Measurements from ENCODE around the gene FADS6. TPM values are rescaled to one million over a fixed set of nuclear protein-coding genes. Genes with fewer than 3 reads are reported as not detected.

FADS6 gene
- total RNA-seq, 2 donors from 2014 or later: not detected

GRCh38 chr17:74868251-74868907, 25.1 kb downstream of the FADS6 start:
- no peaks in the 10 kb centered on the region for H3K27me3 ChIP-seq (replicated peaks; ENCODE audit: insufficient read depth)
- no peaks in the 10 kb centered on the region for H3K36me3 ChIP-seq
- no peak overlapping the region for H3K27ac ChIP-seq
- 81% methylated on average over 12 of the region's 12 CpGs for WGBS
- intact Hi-C loops (cut with DNase I): no loop called here
- no peak for TF ChIP-seq CTCF (IDR thresholded peaks at IDR 0.05)
- no peak for TF ChIP-seq POLR2A (IDR thresholded peaks at IDR 0.05)
- TF ChIP-seq POLR2AphosphoS5 (IDR thresholded peaks at IDR 0.05): no peak
- no peaks in the 10 kb centered on the region for H3K9me3 ChIP-seq
- no peak for DNase-seq (ENCODE audit: low spot score)
- H3K4me3 ChIP-seq: no peak overlapping the region
- no peaks in the 10 kb centered on the region for H3K4me1 ChIP-seq (replicated peaks)

DNA sequence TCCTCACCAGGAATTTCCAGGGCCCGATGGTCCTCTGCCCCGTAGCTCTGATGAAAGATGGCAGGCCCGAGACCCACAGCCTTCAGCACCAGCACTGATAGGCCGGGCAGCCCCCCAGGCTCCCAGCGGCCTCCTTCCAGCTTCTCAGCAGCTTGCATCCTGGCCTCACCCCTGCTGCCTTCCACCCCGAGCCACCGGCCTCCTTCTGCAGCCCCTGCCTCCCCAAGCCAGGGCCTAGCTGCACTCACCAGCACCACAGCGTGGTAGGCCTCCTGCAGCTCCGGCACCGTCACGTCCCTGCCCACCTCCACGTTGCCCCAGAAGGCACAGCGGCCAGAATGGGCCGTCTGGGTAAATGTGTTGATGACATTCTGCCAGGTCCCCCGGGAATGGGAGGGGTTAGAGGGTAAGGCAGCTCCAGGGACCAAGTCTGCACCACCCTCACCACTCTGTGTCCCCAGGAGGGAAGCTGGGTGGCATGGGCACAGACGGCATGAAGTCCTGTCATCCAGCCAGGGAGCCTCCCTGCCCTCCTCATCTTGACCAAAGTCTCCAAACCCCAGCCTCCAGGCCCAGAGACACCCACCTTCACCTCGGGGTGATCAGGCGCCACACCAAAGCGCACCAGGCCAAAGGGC, 27.1 kb downstream of the FADS6 start:
- intact Hi-C loops (cut with DNase I): loop anchor here (2.0 kb wide), 1 partner anchor 122 kb away; no protein-coding TSS in a partner anchor
- no peak for DNase-seq (ENCODE audit: low spot score)
- 80% methylated on average over 19 of the region's 19 CpGs for WGBS

GRCh38 chr17:74865504-74866197, 27.8 kb downstream of the FADS6 start:
- Histone ChIP-seq H3K27me3 (replicated peaks; ENCODE audit: insufficient read depth) (peaks cover 7% of the 10 kb centered on the region), H3K4me1 (replicated peaks) (peaks cover 6% of the 10 kb centered on the region), H3K9me3 (no peaks in the 10 kb centered on the region), H3K36me3 (no peaks in the 10 kb centered on the region), H3K27ac (no peak overlapping the region), H3K4me3 (no peak overlapping the region)
- TF ChIP-seq POLR2AphosphoS5 (IDR thresholded peaks at IDR 0.05) (no peak), POLR2A (IDR thresholded peaks at IDR 0.05) (no peak), CTCF (IDR thresholded peaks at IDR 0.05) (no peak)
- WGBS: 74% methylated on average over 19 of the region's 19 CpGs
- DNase-seq (ENCODE audit: low spot score): no peak
- intact Hi-C loops (cut with DNase I): loop anchor here (1.0 to 2.0 kb wide), 2 partner anchors 74 to 121 kb away; no protein-coding TSS in a partner anchor

More for the DNA sequence above, 27.1 kb downstream of the FADS6 start:
- Histone ChIP-seq H3K36me3 (no peaks in the 10 kb centered on the region), H3K4me3 (no peak overlapping the region), H3K27me3 (replicated peaks; ENCODE audit: insufficient read depth) (peaks cover under 1% of the 10 kb centered on the region), H3K27ac (no peak overlapping the region), H3K9me3 (no peaks in the 10 kb centered on the region), H3K4me1 (replicated peaks) (no peaks in the 10 kb centered on the region)
- TF ChIP-seq POLR2AphosphoS5 (IDR thresholded peaks at IDR 0.05) (no peak), CTCF (IDR thresholded peaks at IDR 0.05) (no peak), POLR2A (IDR thresholded peaks at IDR 0.05) (no peak)

DNA sequence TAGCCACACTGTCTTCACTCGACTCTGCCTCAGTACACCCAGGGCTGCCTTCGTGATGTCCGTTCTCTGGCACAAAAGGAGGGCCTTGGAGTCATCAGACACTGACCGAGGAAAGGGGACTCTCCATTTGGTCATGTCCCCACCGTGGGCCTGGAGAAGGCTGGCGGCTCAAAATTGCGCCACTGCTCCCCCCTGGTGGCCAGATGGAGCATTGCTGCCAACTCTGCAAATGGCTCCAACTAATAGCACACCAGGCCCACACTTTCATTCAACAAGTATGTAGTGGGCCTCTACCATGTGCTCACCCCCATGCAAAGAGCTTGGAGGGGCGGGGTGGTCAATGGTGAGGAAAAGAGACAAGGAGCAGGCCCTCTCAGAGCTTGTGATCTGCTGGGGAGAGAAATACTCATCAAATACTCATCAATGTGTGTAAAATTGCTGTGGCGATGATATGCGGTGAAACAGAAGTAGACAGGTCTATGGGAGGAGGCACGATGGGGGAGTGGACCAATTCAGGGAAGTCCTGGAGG, 28.5 kb downstream of the FADS6 start:
- Histone ChIP-seq H3K4me1 (replicated peaks) (peaks cover 8% of the 10 kb centered on the region), H3K27me3 (replicated peaks; ENCODE audit: insufficient read depth) (peaks cover 14% of the 10 kb centered on the region), H3K36me3 (no peaks in the 10 kb centered on the region), H3K4me3 (no peak overlapping the region), H3K27ac (no peak overlapping the region), H3K9me3 (no peaks in the 10 kb centered on the region)
- intact Hi-C loops (cut with DNase I): loop anchor here (1.0 kb wide), 1 partner anchor 74 kb away; no protein-coding TSS in a partner anchor
- DNase-seq (ENCODE audit: low spot score): peak; percentile 64
- 25% methylated on average over 11 of the region's 11 CpGs for WGBS
- TF ChIP-seq POLR2AphosphoS5 (IDR thresholded peaks at IDR 0.05): peak; percentile 17
- peak; percentile 90 to 96 (median 91) for TF ChIP-seq CTCF (IDR thresholded peaks at IDR 0.05)
- no peak for TF ChIP-seq POLR2A (IDR thresholded peaks at IDR 0.05)

Measured in prostate gland (tissue), 2 donors.